GM19193 (cell line): ENCODE measurements around the gene HOXB5.

Experiments used
- POLR2A ChIP-seq: IDR thresholded peaks from 4 replicates; pipeline ENCODE4 v1.6.1; 2011; ENCODE audit not compliant: insufficient read depth, insufficient read length; ENCODE audit errors: extremely low read depth

Gene HOXB5

DNA sequence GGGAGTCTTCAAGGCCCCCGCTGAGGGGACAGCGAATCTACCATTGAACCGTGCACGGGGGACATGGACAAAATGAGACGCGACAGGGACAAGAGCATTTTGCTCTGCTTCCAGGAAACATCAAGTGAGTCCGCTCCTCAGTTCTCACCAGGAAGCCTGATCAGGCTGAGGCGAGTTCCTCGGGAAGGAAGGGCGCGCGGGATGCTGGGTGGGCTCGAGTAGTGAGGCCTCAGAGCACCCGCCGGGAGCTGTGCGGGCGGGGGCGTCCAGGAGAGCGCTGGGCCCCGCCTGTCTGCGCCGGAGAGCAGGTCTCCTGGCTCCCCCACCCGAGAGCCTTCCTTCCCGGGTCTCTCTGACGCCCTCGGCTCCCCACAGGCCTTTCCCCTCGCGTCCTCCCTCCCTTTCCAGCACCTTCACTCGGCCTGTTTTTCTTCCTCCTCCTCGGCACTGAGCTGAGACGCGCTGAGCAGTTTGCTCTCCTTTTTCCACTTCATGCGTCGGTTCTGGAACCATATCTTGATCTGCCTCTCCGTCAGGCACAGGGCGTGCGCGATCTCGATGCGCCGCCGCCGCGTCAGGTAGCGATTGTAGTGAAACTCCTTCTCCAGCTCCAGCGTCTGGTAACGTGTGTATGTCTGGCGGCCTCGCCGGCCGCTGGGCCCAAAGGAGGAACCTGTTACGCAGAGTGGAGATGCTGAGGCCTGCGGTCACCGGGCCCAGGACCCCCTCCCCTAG, 2.6 kb upstream of the HOXB5 start:
- TF ChIP-seq POLR2A, result no peak

DNA sequence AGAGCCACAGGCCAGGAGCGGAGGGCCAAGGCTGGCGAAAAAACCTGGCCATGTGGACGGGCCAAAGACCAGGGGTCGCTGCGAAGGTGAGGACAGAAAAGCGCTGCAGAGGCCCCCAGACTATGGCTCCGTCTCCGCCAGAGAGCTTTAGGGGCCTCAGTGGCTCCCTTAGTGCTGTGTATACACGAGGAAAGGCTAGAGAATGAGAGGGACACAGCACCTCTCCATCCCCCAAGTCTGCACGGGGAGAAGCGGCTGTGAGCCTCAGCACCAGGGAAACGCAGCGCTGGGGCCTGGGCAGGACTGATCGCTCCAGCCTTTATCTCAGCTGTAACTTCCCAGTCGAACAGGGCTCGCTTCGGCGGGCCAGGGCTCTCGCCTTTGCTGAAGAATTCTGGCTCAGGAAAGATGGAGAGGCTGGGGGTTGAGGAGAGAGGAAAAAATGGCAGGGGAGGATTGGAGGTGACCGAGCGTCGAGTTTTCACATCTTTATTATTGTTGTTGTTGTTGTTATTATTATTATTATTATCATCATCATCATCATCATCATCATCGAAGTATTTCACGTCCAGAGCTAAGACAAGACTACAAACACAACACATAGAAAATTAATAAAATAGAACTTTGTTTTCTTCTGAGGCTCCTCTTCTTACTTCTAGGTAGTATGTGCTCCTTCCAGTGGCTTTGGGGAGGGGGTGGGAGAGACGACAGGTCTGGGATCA, 1.9 kb upstream of the HOXB5 start:
- no peak for TF ChIP-seq POLR2A

DNA sequence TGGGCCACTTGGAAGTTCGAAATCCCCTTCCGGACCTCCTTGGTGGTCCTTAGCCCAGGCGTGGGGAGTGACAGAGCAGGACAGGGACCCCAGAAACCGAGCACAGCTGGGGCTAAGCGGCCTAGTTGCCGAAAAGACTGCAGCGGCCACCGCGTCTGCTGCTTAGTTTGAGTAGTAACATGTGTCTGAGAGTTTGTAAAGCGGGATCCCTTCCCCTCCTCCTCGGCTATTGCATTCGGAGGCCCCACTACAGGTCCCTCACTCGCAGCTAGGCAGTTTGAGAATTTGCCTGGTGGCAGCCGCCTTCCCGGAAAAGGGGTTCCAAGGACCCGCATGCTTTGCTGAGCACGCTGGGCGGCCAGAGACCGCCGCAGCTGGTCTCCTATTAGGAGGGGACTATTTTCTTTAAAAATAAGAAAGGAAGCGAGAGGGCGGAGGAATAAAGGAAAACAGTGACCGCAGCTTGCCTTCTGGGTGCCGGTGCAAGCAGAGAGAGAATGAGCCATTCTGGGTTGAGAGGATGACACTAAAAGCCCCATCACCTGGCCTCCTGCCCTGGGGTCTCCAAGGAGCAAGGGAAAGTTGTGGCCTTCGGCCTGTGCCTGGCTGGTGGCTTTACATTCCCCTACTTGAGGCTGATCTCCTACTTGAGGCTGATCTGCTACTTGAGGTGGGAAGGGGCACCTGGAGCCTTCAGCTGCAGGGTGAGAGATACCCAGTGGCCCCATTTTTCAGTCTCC, 1.1 kb upstream of the HOXB5 start:
- no peak for TF ChIP-seq POLR2A

DNA sequence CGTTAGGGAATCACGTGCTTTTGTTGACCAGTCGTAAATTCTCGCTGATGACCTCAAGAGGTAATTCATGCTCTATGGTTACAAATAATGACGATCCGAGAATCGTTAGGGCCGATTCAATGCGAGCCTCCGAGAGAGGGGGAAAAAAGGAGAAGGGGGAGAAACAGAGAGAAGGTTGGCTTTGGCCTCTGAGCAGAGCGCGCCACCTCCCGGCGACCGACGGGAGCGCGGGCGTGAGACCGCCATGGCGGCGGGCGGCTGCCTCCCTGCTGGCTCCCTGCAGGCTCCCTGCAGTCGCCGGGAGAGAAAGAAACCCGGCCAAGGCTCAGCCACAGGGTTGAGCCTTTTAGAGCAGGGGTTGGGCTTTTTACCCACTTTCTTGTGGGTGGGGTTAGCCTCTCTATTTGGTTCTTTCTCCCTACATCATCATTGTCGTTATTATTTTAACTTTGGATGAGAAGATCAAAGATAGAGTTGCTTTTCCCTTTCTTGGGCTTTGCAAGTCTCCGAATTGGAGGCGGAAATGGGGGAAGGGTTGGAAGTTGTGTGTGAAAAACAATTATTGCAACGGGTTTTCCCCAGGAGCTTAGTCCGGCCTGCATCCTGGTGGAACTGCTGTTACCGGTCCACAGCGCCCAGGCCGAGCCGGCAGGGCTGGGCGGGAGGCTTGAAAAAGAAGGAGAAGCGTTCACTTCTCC, 410 bp upstream of the HOXB5 start:
- TF ChIP-seq POLR2A, result no peak

DNA sequence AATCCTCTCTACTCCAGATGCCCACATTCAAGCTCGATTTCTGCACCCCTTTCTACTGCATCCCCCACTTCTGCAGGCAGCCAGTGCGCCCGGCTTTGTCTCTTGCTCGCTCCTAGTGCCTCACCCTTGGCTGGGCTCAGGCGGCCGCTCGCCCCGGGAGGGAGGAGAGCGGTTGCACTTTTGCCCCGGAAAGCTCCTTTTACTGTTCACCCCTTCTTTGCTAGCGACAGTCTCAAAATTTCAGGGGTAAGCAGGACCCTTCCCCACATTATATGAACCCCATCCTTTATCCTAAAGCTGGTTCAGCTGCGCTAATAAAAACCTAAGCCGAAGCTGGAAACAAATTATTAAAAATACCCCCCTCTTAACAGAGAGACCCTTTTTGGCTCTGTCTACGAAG, 1.0 kb downstream of the HOXB5 start:
- no peak for TF ChIP-seq POLR2A

DNA sequence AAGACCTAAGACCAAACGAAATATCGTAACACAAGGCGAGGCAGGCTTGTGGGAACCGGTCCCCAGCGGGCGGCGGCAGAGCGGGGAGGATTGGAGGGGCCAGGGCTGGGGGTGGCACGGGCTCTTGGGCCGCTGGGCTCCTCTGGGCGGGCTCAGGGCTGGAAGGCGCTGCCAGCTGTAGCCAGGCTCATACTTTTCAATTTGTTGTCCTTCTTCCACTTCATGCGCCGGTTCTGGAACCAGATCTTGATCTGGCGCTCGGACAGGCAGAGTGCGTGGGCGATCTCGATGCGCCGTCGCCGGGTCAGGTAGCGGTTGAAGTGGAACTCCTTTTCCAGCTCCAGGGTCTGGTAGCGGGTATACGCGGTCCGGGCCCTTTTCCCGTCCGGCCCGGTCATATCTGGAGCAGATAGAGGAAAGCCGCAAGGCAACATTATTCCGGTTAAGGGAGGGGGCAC, 1.5 kb downstream of the HOXB5 start:
- no peak for TF ChIP-seq POLR2A

DNA sequence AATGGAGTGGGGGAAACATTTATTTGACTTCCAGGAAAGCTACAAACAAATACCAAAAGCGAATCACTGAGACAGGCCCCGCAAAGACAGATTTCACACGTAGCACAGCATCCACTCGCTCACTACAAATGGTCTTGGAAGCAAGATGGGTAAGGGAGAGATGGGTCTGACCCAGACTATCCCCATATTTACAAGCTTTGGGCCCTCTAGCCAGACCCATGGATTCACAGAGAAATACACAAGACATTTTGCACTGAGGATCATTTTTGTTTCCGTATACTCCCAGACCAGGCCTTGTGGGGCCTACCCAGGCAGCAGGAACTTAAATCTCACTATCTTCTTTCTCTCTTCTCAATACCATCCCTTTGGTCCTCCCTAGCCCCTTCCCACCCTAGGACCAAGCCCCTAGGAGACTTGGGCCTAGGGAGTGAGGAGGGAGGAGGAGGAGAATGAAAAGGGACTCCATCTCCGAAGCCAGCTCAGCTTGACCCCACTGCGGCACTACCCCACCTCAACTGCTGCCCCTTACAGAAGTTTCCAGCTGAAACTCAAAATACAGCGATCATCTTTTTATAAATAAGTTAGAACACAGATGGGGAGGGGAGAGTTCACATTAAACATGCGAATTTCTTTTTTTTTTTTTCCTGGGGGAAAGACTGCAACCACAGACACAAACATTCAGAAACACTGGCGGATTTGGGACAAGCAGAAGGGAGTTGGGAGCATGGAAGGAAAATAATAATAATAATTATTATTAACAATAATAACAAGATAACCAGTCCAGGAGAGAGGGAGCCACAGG, 2.1 kb downstream of the HOXB5 start:
- no peak for TF ChIP-seq POLR2A

DNA sequence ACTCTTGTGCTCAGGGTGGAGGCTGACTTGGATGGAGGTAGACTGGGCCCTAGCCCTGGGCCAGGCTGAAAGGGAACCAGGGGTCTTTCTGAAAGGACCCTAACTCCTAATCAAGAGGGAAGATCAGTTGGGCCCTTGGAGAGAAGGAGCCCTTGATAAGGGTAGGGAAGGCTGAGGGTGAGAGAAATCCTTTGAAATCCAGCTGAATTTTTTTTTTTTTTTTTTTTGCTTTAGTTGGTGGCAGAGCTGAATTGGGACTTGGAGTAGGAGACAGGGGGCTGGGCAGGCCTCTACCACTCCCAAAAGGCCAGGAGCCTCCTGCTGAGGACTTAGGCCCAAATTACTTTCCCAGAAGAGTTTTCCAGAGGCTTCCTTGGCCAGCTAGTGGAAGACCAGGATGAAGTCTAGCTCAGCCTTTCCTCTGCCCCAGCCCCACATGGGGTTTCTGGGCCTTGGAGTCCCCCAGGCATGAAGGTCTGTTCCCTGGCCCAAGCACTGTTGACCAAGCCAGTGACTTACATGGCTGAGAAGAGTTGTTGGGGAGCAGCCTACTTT, 2.9 kb downstream of the HOXB5 start:
- no peak for TF ChIP-seq POLR2A

DNA sequence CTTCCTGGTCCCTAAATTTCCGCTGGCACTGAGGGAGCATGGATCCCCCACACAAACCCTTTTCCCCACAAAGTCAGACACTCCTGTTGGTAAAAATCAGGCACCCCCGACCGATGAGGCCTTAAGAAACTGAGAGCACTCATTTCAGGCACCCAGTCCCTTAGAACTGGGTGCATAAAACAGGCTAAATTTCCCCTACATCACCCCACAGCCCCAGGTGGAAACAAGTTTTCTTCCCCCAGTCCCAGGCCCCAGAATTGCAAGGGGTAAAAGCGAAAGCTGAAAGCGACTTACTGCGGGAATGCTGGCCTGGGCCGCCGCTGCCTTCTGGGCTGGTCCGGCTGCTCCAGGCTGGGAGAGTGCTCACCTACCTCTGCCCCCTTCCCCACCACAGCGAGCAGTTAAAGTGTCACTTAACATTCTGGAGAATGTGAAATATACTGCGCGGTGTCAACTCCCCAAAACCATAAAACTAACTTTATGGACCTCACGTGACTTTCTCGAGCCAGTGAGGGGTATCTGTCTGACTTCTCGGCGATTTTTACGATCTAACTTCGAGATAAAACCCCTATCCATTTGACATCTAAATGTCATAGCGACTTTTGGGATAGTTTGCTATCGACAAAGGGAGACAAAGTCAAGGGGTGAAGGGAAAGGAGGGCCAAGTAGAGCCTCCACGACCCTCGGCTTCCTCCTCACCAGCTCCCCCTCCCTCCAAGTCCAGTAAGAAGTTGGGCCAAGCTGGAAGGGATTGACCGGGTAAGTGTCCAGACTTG, 3.6 kb downstream of the HOXB5 start, which contains the start of gene HOXB3:
TSS of gene HOXB3 (minus strand) at position 411 of the 776 bp plus-strand sequence. CDS start 37,767 bp downstream, outside the sequence.
- TF ChIP-seq POLR2A, result peak; percentile 19

DNA sequence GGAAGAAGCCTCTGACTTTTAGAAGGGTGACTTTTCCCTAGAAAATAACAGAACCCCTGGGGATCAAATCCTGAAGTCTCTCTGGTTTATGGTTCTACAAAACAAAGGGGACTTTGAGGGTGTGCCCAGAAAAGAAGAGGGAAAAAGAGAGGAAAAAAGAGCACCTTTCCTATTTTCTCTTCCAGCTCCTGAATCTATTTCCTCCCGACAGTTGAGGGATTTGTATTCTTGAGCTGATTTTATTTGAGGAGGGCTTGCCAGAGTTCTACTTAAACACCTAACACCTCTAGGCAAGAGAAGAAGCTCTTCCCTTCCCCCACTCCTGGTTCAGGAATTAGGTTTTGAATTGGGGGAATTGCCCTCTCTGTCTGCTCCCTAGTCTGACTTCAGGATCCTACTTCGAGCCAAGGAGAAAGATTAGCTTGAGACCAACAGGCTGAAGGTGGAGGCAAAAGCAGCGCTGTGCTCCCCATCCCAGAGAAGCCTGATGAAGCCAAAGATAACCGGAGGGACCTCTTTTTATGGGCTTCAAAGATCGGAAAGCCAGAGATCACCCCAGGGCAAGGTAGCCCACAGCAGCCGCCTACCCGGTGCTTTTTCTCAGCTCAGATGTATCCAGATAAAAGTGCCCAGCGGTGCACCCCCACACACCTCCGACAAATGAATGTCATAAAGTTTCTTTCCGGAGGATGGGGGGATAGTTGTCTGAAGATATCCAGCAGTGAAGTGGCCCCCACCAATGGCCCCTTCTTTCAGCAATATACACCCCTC, 4.3 kb downstream of the HOXB5 start:
- TF ChIP-seq POLR2A, result no peak

DNA sequence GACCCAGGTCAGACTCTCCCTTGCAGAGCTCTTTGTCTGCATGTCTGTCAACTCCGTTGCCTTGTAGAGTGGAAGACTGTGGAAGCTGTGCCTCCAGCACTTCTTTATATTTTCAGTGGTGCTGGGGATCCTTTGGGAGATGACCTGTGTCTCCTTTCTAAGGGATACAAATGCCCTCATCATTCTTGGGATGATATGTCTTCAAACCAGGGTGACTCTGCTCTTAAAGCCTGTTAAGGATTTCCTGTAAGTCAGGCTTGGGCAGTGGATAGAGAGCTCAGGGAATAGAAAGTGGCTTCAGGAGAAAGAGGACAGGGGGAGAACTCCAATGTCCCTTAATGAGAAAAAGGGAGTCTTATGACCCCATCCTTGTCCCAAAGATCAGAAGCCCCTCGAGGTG, 5.1 kb downstream of the HOXB5 start:
- TF ChIP-seq POLR2A, result no peak

DNA sequence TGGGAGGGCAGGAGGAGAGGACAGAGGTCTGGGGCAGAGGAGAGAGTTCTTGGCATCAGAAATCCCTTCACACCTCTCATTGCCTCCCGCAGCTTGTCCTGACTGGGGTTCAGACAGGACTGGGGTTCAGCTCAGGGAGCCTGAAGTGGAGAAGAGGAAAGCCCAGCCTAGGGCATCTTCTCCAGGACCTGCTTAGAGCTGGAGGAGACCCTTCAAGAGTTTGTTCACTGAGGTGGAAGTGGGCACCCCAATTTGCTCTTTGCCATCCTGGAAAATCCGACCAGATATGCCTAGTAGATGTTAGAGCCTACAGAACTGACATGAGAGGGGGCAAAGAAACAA, 5.5 kb downstream of the HOXB5 start:
- TF ChIP-seq POLR2A, result no peak

DNA sequence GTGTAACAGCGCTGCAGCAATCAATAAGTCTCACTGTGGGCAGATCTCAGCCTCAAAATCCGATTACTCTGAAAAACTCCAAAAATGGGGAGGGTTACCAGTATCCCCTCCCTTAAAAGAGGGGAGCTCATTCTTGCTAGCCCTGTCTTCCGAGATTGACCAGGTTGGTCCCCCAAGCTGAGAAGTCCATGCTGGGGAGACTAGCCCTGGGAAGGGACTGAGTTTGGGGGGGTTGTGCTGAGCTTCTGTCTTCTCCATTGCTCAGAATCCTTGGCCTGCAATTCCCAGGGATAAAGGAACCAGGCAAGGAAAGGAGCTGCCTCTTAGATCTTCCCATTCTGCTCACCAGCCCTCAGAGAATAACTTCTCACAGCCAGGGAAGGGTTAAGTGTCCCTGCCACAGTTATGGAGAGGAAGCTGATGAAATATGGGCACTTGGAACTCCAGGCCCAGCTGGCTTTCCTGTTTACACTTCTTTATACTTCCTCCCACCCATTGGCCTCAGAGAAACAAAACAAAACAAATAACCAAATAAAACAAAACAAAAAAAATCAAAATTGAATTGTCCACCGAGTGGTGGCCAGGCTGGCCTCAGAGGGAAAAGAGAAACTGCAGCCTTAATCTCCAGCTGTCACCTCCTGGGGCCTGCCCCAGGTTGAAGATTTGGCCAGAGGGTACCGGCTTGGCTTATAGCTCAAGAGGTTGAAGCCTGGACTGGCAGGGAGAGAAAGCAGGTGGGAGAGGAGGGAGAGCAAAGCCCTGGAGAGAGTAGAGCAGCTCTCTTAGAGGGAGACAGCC, 6.1 kb downstream of the HOXB5 start:
- TF ChIP-seq POLR2A, result no peak
